ENCODE results near the gene CFAP161.

The CFAP161 gene

DNA sequence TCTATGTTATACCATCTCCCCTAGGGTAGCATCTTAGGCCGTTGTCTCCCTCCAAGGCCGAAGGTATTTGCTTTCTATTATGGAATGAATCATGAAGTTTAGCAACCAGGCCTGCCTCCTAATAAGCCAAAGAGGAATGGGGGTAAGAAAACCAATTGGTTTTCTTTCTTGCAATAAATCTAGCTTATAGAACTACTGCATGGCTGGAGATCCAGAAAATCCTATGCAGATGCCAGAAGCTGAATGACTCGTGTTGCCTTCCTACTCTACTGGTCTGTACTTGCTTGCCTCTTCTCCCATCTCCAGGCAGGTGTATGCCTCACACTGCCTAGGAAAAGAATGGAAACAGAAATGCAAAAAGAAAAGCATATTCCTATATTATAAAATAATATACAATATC lies 31.5 kb downstream of the CFAP161 start:
- H3K4me1 ChIP-seq = no peaks in the 10 kb centered on the region
- TF ChIP-seq, protein P1, sequence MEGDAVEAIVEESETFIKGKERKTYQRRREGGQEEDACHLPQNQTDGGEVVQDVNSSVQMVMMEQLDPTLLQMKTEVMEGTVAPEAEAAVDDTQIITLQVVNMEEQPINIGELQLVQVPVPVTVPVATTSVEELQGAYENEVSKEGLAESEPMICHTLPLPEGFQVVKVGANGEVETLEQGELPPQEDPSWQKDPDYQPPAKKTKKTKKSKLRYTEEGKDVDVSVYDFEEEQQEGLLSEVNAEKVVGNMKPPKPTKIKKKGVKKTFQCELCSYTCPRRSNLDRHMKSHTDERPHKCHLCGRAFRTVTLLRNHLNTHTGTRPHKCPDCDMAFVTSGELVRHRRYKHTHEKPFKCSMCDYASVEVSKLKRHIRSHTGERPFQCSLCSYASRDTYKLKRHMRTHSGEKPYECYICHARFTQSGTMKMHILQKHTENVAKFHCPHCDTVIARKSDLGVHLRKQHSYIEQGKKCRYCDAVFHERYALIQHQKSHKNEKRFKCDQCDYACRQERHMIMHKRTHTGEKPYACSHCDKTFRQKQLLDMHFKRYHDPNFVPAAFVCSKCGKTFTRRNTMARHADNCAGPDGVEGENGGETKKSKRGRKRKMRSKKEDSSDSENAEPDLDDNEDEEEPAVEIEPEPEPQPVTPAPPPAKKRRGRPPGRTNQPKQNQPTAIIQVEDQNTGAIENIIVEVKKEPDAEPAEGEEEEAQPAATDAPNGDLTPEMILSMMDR (IDR thresholded peaks at IDR 0.05; ENCODE audit: low read depth, low read length) = no peak
- H3K27me3 ChIP-seq = no peaks in the 10 kb centered on the region
- H3K4me3 ChIP-seq (ENCODE audit: low read depth, low read length) = no peak overlapping the region
- H3K36me3 ChIP-seq = no peaks in the 10 kb centered on the region
- H3K9me3 ChIP-seq = no peaks in the 10 kb centered on the region
- no peak for DNase-seq

DNA sequence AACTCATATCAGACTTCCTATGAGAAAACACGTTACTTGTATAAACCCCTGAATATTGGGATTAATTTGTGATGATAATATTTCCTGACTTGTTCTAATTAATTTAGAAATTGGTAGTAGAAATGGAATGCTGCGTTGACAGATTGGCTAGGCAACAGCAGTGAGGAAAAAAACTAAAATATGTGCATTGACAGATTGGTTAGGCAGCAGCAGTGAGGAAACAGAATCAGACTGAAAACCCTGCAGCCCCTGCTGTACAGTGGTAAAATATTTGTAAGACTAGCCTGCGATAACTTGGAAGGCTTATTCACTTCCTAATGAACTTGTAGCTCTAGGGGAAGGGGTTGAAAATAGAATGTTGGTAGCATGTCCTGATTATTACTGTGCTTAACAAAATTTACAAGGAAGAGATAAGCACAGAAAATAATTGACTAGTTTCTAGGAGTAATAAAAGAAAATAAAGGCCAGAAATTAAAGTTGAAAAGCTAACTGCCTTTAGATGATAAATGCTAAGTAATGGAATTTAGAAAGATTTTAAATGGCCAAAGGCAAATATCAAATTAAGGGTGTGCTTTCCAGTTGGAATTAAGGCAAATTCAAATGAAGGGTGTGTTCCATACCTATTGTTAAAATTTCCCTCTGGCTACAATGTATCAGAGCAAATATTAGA lies 32.7 kb downstream of the CFAP161 start:
- no peak overlapping the region for H3K4me3 ChIP-seq (ENCODE audit: low read depth, low read length)
- TF ChIP-seq, protein P1 (IDR thresholded peaks at IDR 0.05; ENCODE audit: low read depth, low read length) = no peak
- no peaks in the 10 kb centered on the region for H3K4me1 ChIP-seq
- H3K27me3 ChIP-seq = no peaks in the 10 kb centered on the region
- H3K9me3 ChIP-seq = no peaks in the 10 kb centered on the region
- no peaks in the 10 kb centered on the region for H3K36me3 ChIP-seq
- DNase-seq = no peak

DNA sequence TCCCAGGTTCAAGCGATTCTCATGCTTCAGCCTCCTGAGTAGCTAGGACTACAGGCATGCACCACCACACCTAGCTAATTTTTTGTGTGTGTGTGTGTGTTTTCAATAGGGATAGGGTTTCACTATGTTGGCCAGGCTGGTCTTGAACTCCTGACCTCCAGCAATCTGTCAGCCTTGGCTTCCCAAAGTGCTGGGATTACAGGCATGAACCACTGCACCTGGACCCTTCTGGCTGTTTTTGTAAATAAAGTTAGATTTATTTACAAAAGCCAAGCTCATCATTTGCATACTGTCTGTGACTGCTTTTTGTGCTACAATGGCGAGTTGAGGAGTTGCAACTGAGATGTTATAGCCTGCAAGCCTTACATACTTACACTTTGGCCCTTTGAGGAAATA lies 34.1 kb downstream of the CFAP161 start:
- Histone ChIP-seq H3K27me3 (no peaks in the 10 kb centered on the region), H3K9me3 (no peaks in the 10 kb centered on the region), H3K36me3 (no peaks in the 10 kb centered on the region), H3K4me3 (ENCODE audit: low read depth, low read length) (no peak overlapping the region), H3K4me1 (no peaks in the 10 kb centered on the region)
- TF ChIP-seq, protein P1 (IDR thresholded peaks at IDR 0.05; ENCODE audit: low read depth, low read length) = no peak
- DNase-seq = no peak

DNA sequence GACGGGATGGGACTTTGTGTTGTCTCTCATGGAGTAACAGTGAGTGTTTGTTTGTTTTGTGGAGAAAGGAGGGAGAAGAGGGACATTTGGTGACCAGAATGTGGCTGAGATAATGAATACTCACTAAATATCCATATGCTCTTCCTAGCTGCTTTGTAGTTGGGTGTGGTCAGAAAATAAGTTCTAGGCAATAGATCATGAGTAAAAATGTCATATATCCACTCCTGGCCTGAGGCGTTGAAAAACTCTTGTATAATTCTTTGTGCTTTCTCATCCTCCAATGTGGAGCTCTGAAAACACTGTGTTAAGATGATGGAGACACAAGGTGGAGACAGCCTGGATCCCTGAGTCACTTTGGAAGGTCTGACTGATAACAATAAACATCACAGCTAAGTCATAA lies 34.6 kb downstream of the CFAP161 start:
- Histone ChIP-seq H3K36me3 (no peaks in the 10 kb centered on the region), H3K27me3 (no peaks in the 10 kb centered on the region), H3K4me1 (no peaks in the 10 kb centered on the region), H3K9me3 (no peaks in the 10 kb centered on the region), H3K4me3 (ENCODE audit: low read depth, low read length) (no peak overlapping the region)
- TF ChIP-seq, protein P1 (IDR thresholded peaks at IDR 0.05; ENCODE audit: low read depth, low read length) = no peak
- DNase-seq = no peak

DNA sequence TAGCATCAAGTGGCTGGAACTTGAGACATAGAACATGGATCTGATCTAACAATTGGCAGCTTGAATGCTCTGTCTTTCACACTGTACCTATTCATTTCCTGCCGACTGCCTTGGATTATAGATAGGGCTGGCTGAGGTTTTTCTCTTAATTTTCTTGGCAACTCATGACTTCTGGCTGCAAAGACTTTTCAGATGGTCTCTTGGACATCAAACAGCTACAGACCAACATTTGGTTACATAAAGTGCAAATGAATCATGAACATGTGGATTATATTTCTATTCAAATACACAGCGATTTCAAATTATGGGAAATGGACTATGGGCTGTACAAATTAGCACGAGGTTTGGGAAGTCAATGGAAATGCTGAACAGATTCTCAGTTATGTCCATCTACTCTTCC lies 36.4 kb downstream of the CFAP161 start:
- Histone ChIP-seq H3K4me3 (ENCODE audit: low read depth, low read length) (no peak overlapping the region), H3K9me3 (no peaks in the 10 kb centered on the region), H3K4me1 (no peaks in the 10 kb centered on the region), H3K36me3 (no peaks in the 10 kb centered on the region; the same call in 1 of the 2 replicates), H3K27me3 (no peaks in the 10 kb centered on the region)
- no peak for DNase-seq
- TF ChIP-seq, protein P1 (IDR thresholded peaks at IDR 0.05; ENCODE audit: low read depth, low read length) = no peak

DNA sequence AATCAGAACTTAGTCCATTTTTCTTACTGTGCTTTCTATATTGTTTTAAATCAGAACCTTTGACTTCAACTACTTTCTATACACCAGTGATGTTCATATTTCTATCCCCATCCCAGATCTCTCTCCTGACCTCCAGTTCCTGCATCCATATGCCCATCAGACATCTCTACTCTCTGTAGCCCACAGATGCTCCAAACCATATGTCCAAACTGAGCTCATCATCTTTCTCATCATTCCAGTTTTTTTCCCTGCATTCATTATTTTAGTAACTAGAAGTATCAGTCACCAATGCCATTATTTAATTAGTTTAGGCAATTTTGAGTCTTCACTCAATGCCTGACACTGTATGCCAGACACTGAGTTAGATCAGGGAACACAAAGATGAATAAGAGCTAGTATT lies 37.2 kb downstream of the CFAP161 start:
- TF ChIP-seq, protein P1 (IDR thresholded peaks at IDR 0.05; ENCODE audit: low read depth, low read length) = no peak

More for the DNA sequence above, 37.2 kb downstream of the CFAP161 start:
- Histone ChIP-seq H3K4me1 (no peaks in the 10 kb centered on the region), H3K9me3 (no peaks in the 10 kb centered on the region), H3K4me3 (ENCODE audit: low read depth, low read length) (no peak overlapping the region), H3K27me3 (no peaks in the 10 kb centered on the region), H3K36me3 (no peaks in the 10 kb centered on the region; the same call in 1 of the 2 replicates)
- no peak for DNase-seq
